GM10266 (cell line): Measurements from ENCODE around the gene BUB1B.
"Not testable (repeated sequence)": the region's sequence is repeated elsewhere in the genome, so short reads cannot be mapped to it uniquely, and the experiment has no call there.

Experiments
- DNase-seq: peaks from one replicate; pipeline ENCODE4 v3.0.0; 2012; ENCODE audit errors: extremely low spot score
- CTCF ChIP-seq: IDR thresholded peaks from 2 replicates; pipeline ENCODE4 v1.5.1; 2012; ENCODE audit warnings: mild to moderate bottlenecking, low read depth; ENCODE audit not compliant: control insufficient read depth, insufficient read depth; ENCODE audit errors: missing control alignments

BUB1B gene

GRCh38 chr15:40149339-40149738 is 11.5 kb upstream of the BUB1B start:
- no peak for DNase-seq
- no peak for TF ChIP-seq CTCF

- DNase-seq: no peak
- no peak for TF ChIP-seq CTCF
Observed at GRCh38 chr15:40150163-40150925, 10.5 kb upstream of the BUB1B start.

- TF ChIP-seq CTCF: no peak
- DNase-seq: no peak
Observed at GRCh38 chr15:40151499-40151898, 9.4 kb upstream of the BUB1B start.

- DNase-seq: no peak
- TF ChIP-seq CTCF: no peak
Observed at GRCh38 chr15:40151991-40152390, 8.9 kb upstream of the BUB1B start.

- DNase-seq: not testable (repeated sequence)
Observed at GRCh38 chr15:40154821-40155220, 6.0 kb upstream of the BUB1B start.

- peak; percentile 16 for DNase-seq
- no peak for TF ChIP-seq CTCF
Observed at GRCh38 chr15:40155270-40155910, 5.5 kb upstream of the BUB1B start.

GRCh38 chr15:40157778-40158447 is 3.0 kb upstream of the BUB1B start:
- no peak for TF ChIP-seq CTCF
- no peak for DNase-seq
